ENCODE measurements around the gene CBX5. TPM values are rescaled to one million over a fixed set of nuclear protein-coding genes. Genes with fewer than 3 reads are reported as not detected.

Gene CBX5
- total RNA-seq, 1 experiment from 2014 or later, result 85.5 TPM

DNA sequence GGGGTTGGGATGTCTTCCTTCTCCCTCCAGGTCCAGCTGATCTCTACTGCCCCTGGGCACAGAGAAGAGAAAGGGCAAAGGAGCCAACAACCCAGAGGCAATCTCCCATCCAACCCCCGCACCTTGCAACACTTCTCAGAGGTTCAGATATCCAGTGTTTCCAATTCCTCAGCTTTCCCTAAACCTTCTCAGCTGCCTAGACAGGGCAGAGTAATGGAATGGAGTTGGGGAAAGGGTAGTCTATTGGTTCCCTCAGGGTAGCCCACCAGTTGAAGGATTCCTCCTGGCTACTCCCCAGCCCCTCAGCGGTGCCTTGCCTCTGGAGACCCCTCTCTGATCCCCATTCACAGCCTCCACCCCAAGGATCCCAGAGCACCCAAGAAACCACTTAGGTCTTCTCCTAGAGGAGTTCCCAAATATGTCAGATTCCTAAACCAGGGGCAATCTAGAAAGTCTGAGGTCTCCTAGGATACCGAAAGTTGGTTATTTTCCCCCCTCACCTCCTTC is 20.4 kb upstream of the CBX5 start:
- Histone ChIP-seq H3K4me3 (ENCODE audit: low read depth, low read length) (peak overlapping the region; percentile 59), H3K36me3 (ENCODE audit: control insufficient read depth, insufficient read depth, low read length) (no peaks in the 10 kb centered on the region), H3K9me3 (no peaks in the 10 kb centered on the region), H3K4me1 (peaks cover 38% of the 10 kb centered on the region), H3K27me3 (replicated peaks; ENCODE audit: control insufficient read depth, insufficient read depth, low read length) (no peaks in the 10 kb centered on the region)
- Mint-ChIP-seq H3K36me3 (ENCODE audit: insufficient read depth, unreplicated experiment) (no peaks in the 10 kb centered on the region), H3K4me3 (ENCODE audit: unreplicated experiment) (peak overlapping the region; percentile 79), H3K4me1 (ENCODE audit: low read depth, unreplicated experiment) (peaks cover 42% of the 10 kb centered on the region), H3K27me3 (ENCODE audit: insufficient read depth, unreplicated experiment) (no peaks in the 10 kb centered on the region), H3K27ac (ENCODE audit: unreplicated experiment) (peak overlapping the region; percentile 60), H3K9me3 (ENCODE audit: unreplicated experiment) (no peaks in the 10 kb centered on the region)
- no peak for DNase-seq
- CTCF ChIA-PET, result interaction anchor here (0.7 to 4.8 kb wide), 6 partner anchors 10 to 58 kb away, joined by 3 to 28 read pairs (median 8); partner anchors contain the start of gene COPZ1
- POLR2A ChIA-PET, result interaction anchor here (1.0 to 3.5 kb wide), 4 partner anchors 10 to 25 kb away, joined by 4 to 26 read pairs (median 12); partner anchors contain the start of genes CBX5, COPZ1 and HNRNPA1
- TSS peak; percentile 50 for BruUV-seq (replicated peaks)
- TF ChIP-seq, protein P1, sequence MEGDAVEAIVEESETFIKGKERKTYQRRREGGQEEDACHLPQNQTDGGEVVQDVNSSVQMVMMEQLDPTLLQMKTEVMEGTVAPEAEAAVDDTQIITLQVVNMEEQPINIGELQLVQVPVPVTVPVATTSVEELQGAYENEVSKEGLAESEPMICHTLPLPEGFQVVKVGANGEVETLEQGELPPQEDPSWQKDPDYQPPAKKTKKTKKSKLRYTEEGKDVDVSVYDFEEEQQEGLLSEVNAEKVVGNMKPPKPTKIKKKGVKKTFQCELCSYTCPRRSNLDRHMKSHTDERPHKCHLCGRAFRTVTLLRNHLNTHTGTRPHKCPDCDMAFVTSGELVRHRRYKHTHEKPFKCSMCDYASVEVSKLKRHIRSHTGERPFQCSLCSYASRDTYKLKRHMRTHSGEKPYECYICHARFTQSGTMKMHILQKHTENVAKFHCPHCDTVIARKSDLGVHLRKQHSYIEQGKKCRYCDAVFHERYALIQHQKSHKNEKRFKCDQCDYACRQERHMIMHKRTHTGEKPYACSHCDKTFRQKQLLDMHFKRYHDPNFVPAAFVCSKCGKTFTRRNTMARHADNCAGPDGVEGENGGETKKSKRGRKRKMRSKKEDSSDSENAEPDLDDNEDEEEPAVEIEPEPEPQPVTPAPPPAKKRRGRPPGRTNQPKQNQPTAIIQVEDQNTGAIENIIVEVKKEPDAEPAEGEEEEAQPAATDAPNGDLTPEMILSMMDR (IDR thresholded peaks at IDR 0.05; ENCODE audit: insufficient read depth in 1 of 2, low read depth in 1 of 2, low read length in 1 of 2, severe bottlenecking in 1 of 2, unreplicated experiment in 1 of 2), result no peak
- intact Hi-C loops (cut with micrococcal nuclease; ENCODE audit: unreplicated experiment), result loop anchor here (2.0 to 5.0 kb wide), 2 partner anchors 37 to 59 kb away; no protein-coding TSS in a partner anchor

DNA sequence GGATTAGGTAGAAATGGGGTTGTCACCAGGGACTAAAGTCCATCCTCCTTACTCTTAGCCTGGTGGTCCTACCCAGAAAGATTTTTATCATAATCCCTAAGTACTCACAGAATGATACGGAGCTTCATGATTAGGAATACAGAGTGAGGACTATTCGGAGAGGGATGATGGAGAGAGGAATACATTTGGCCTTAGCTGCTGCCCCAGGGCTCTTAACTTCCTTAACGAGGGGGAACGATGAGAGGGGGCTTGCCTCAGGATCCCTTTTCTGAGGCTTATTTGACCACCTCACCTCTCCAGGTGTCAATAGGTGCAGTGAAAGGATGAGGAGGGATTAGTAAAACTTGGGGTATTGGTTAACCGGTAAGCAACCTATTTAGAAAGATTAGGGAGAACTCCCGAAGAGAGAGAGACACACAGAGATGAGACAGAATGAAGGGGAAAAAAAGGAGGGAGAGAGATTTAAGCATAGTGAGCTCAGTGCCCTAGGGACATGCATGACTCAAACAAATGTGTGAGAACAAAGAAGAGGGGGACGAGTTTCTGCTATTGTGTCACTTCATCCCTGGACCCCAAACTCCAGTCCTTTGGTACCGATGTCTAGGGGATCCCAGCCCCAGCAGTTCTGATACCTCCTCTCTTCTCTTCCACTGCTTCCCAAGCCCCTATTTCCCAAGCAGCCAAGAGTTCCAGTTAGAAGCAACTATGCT is 19.7 kb upstream of the CBX5 start:
- Mint-ChIP-seq H3K9me3 (ENCODE audit: unreplicated experiment) (no peaks in the 10 kb centered on the region), H3K4me1 (ENCODE audit: low read depth, unreplicated experiment) (peaks cover 42% of the 10 kb centered on the region), H3K4me3 (ENCODE audit: unreplicated experiment) (peak overlapping the region; percentile 79), H3K36me3 (ENCODE audit: insufficient read depth, unreplicated experiment) (no peaks in the 10 kb centered on the region), H3K27ac (ENCODE audit: unreplicated experiment) (peak overlapping the region; percentile 60), H3K27me3 (ENCODE audit: insufficient read depth, unreplicated experiment) (no peaks in the 10 kb centered on the region)
- H3K4me1 ChIP-seq, result peaks cover 37% of the 10 kb centered on the region
- TF ChIP-seq, protein P1 (IDR thresholded peaks at IDR 0.05; ENCODE audit: insufficient read depth in 1 of 2, low read depth in 1 of 2, low read length in 1 of 2, severe bottlenecking in 1 of 2, unreplicated experiment in 1 of 2), result no peak
- no peaks in the 10 kb centered on the region for H3K27me3 ChIP-seq (replicated peaks; ENCODE audit: control insufficient read depth, insufficient read depth, low read length)
- peak overlapping the region; percentile 59 for H3K4me3 ChIP-seq (ENCODE audit: low read depth, low read length)
- BruUV-seq (replicated peaks), result no TSS peak
- intact Hi-C loops (cut with micrococcal nuclease; ENCODE audit: unreplicated experiment), result loop anchor here (2.0 to 5.0 kb wide), 2 partner anchors 38 to 59 kb away; no protein-coding TSS in a partner anchor
- H3K9me3 ChIP-seq, result no peaks in the 10 kb centered on the region
- CTCF ChIA-PET, result interaction anchor here (1.1 to 4.8 kb wide), 3 partner anchors 25 to 79 kb away, joined by 3 to 28 read pairs (median 3); partner anchors contain the start of gene COPZ1
- DNase-seq, result no peak
- H3K36me3 ChIP-seq (ENCODE audit: control insufficient read depth, insufficient read depth, low read length), result no peaks in the 10 kb centered on the region
- POLR2A ChIA-PET, result interaction anchor here (1.3 to 3.5 kb wide), 3 partner anchors 13 to 25 kb away, joined by 6 to 26 read pairs (median 17); partner anchors contain the start of genes CBX5, COPZ1 and HNRNPA1

DNA sequence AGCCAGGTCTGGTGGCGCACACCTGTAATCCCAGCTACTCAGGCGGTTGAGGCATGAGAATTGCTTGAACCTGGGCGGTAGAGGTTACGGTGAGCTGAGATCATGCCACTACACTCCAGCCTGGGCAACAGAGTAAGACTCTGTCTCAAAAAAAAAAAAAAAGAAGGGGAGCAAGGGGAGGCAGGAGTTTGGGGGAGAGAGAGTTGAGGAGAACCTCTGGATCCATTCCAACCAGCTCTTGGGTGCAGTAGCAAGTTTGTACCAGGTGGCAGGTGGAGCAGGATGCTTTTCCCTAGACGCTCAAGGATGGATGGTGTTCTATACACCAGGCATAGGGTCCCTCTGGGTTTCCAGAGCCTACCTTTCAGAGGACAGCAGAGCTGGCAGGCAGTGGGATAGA is 19.0 kb upstream of the CBX5 start:
- Histone ChIP-seq H3K4me1 (peaks cover 29% of the 10 kb centered on the region), H3K27me3 (replicated peaks; ENCODE audit: control insufficient read depth, insufficient read depth, low read length) (no peaks in the 10 kb centered on the region), H3K9me3 (no peaks in the 10 kb centered on the region), H3K36me3 (ENCODE audit: control insufficient read depth, insufficient read depth, low read length) (no peaks in the 10 kb centered on the region), H3K4me3 (ENCODE audit: low read depth, low read length) (no peak overlapping the region)
- BruUV-seq (replicated peaks), result no TSS peak
- Mint-ChIP-seq H3K27ac (ENCODE audit: unreplicated experiment) (no peak overlapping the region), H3K27me3 (ENCODE audit: insufficient read depth, unreplicated experiment) (no peaks in the 10 kb centered on the region), H3K36me3 (ENCODE audit: insufficient read depth, unreplicated experiment) (no peaks in the 10 kb centered on the region), H3K4me1 (ENCODE audit: low read depth, unreplicated experiment) (peaks cover 36% of the 10 kb centered on the region), H3K9me3 (ENCODE audit: unreplicated experiment) (no peaks in the 10 kb centered on the region), H3K4me3 (ENCODE audit: unreplicated experiment) (peak overlapping the region; percentile 79)
- ChIA-PET POLR2A (interaction anchor here (3.5 kb wide), 1 partner anchor 19 kb away, joined by 17 read pairs; the partner anchor contains the start of genes CBX5 and HNRNPA1), CTCF (interaction anchor here (1.1 to 4.8 kb wide), 3 partner anchors 25 to 80 kb away, joined by 3 to 28 read pairs (median 3); partner anchors contain the start of gene COPZ1)
- no peak for DNase-seq
- TF ChIP-seq, protein P1 (IDR thresholded peaks at IDR 0.05; ENCODE audit: insufficient read depth in 1 of 2, low read depth in 1 of 2, low read length in 1 of 2, severe bottlenecking in 1 of 2, unreplicated experiment in 1 of 2), result no peak
- intact Hi-C loops (cut with micrococcal nuclease; ENCODE audit: unreplicated experiment), result no loop called here
